Measurements from ENCODE around the gene KLHL2. TPM values are rescaled to one million over a fixed set of nuclear protein-coding genes. Genes with fewer than 3 reads are reported as not detected.
"Not testable (repeated sequence)": the region's sequence is repeated elsewhere in the genome, so short reads cannot be mapped to it uniquely, and the experiment has no call there.

The KLHL2 gene
- total RNA-seq, 1 donor from 2014 or later, result 19.5 TPM

- not testable (repeated sequence) for DNase-seq (ENCODE audit: low read depth)
These were observed 48.8 kb downstream of the KLHL2 start for GRCh38 chr4:165256074-165256659.

GRCh38 chr4:165259776-165260175 lies 52.4 kb downstream of the KLHL2 start:
- DNase-seq (ENCODE audit: low read depth), result not testable (repeated sequence)

More at GRCh38 chr4:165256074-165256659, 48.8 kb downstream of the KLHL2 start:
- H3K4me3 ChIP-seq (ENCODE audit: low read depth, low read length), result not testable (repeated sequence)

GRCh38 chr4:165262306-165262705 lies 54.9 kb downstream of the KLHL2 start:
- H3K4me3 ChIP-seq (ENCODE audit: low read depth, low read length); DNase-seq (ENCODE audit: low read depth): not testable (repeated sequence)

More at GRCh38 chr4:165259776-165260175, 52.4 kb downstream of the KLHL2 start:
- H3K4me3 ChIP-seq (ENCODE audit: low read depth, low read length), result not testable (repeated sequence)

- not testable (repeated sequence) for DNase-seq (ENCODE audit: low read depth); H3K4me3 ChIP-seq (ENCODE audit: low read depth, low read length)
These were observed 56.1 kb downstream of the KLHL2 start for GRCh38 chr4:165263466-165263865.

GRCh38 chr4:165269931-165270330 lies 62.6 kb downstream of the KLHL2 start:
- not testable (repeated sequence) for H3K4me3 ChIP-seq (ENCODE audit: low read depth, low read length); DNase-seq (ENCODE audit: low read depth)

GRCh38 chr4:165273443-165273842 lies 66.1 kb downstream of the KLHL2 start:
- H3K4me3 ChIP-seq (ENCODE audit: low read depth, low read length); DNase-seq (ENCODE audit: low read depth): not testable (repeated sequence)

- DNase-seq (ENCODE audit: low read depth), result not testable (repeated sequence)
These were observed 68.0 kb downstream of the KLHL2 start for GRCh38 chr4:165275357-165275756.

GRCh38 chr4:165279531-165279930 lies 72.2 kb downstream of the KLHL2 start:
- H3K4me3 ChIP-seq (ENCODE audit: low read depth, low read length), result not testable (repeated sequence)

More at GRCh38 chr4:165275357-165275756, 68.0 kb downstream of the KLHL2 start:
- H3K4me3 ChIP-seq (ENCODE audit: low read depth, low read length), result not testable (repeated sequence)

GRCh38 chr4:165284697-165285096 lies 77.3 kb downstream of the KLHL2 start:
- not testable (repeated sequence) for H3K4me3 ChIP-seq (ENCODE audit: low read depth, low read length); DNase-seq (ENCODE audit: low read depth)

More at GRCh38 chr4:165279531-165279930, 72.2 kb downstream of the KLHL2 start:
- not testable (repeated sequence) for DNase-seq (ENCODE audit: low read depth)

- not testable (repeated sequence) for H3K4me3 ChIP-seq (ENCODE audit: low read depth, low read length); DNase-seq (ENCODE audit: low read depth)
These were observed 79.4 kb downstream of the KLHL2 start for GRCh38 chr4:165286619-165287340.

- no peak for DNase-seq (ENCODE audit: low read depth)
- H3K4me3 ChIP-seq (ENCODE audit: low read depth, low read length), result no peak overlapping the region
- TF ChIP-seq CTCF (conservative IDR thresholded peaks at IDR 0.05; ENCODE audit: low read depth, low read length), result no peak
These were observed 80.9 kb downstream of the KLHL2 start for GRCh38 chr4:165288226-165288625.

GRCh38 chr4:165288639-165289422 lies 81.5 kb downstream of the KLHL2 start:
- DNase-seq (ENCODE audit: low read depth), result no peak
- no peak for TF ChIP-seq CTCF (conservative IDR thresholded peaks at IDR 0.05; ENCODE audit: low read depth, low read length)
- H3K4me3 ChIP-seq (ENCODE audit: low read depth, low read length), result no peak overlapping the region
